Measurements from ENCODE around the gene TBC1D22A.

GRCh38 chr22:47071807-47072641 lies 309.6 kb downstream of the TBC1D22A start:
- no peak for TF ChIP-seq CTCF (conservative IDR thresholded peaks at IDR 0.05; ENCODE audit: low read depth, low read length)
- TF ChIP-seq EZH2phosphoT487 (IDR thresholded peaks at IDR 0.05; ENCODE audit: borderline replicate concordance, low read length) = no peak

Data from PC-3 (cell line).